Activated CD8-positive, alpha-beta memory T cell treated with anti-CD3 and anti-CD28 coated beads for 36 hours (primary cell): ENCODE measurements around the gene AGBL5. TPM values are rescaled to one million over a fixed set of nuclear protein-coding genes. Genes with fewer than 3 reads are reported as not detected.

Experiments
- CTCF ChIA-PET: fragments of 350-600 bp; sonication (Branson Sonifier 250); formaldehyde crosslinking; loops from one replicate; lab custom pipeline; 2021; ENCODE audit warnings: antibody characterized with exemption; lab: Charles Lee
- POLR2A ChIA-PET: fragments of 350-600 bp; sonication (Branson Sonifier 250); formaldehyde crosslinking; loops from one replicate; lab custom pipeline; 2021; ENCODE audit warnings: antibody characterized with exemption; lab: Charles Lee
- total RNA-seq, 2 experiments: library from RNA; stranded (reverse); gene quantifications; one replicate each; pipeline ENCODE4 v1.2.3, GENCODE V29; 2021

AGBL5 gene
- total RNA-seq, 2 experiments from 2014 or later, result 15.1 to 15.8 TPM

- CTCF ChIA-PET, result interaction anchor here (0.8 to 2.9 kb wide), 5 partner anchors 11 to 63 kb away, joined by 3 to 17 read pairs (median 3); partner anchors contain the start of genes AGBL5 and PREB
Measured at GRCh38 chr2:27070653-27071276, 19.3 kb downstream of the AGBL5 start.

GRCh38 chr2:27071277-27071989, 20.0 kb downstream of the AGBL5 start, which contains the start of gene OST4:
OST4 (minus strand) TSS chr2:27071654.
- CTCF ChIA-PET, result interaction anchor here (0.6 to 2.9 kb wide), 6 partner anchors 10 to 65 kb away, joined by 3 to 17 read pairs (median 4); partner anchors contain the start of genes AGBL5 and PREB
- POLR2A ChIA-PET, result interaction anchor here (0.5 to 1.5 kb wide), 13 partner anchors 10 to 236 kb away, joined by 3 to 8 read pairs (median 5); partner anchors contain the start of genes AGBL5, ATRAID, KHK and SLC5A6

More at GRCh38 chr2:27070653-27071276, 19.3 kb downstream of the AGBL5 start:
- POLR2A ChIA-PET, result interaction anchor here (0.5 to 1.5 kb wide), 10 partner anchors 12 to 236 kb away, joined by 3 to 8 read pairs (median 4); partner anchors contain the start of genes AGBL5, ATRAID, KHK and SLC5A6

GRCh38 chr2:27071990-27072830, 20.7 kb downstream of the AGBL5 start:
- ChIA-PET CTCF (interaction anchor here (0.6 to 3.4 kb wide), 7 partner anchors 9 to 64 kb away, joined by 3 to 17 read pairs (median 5); partner anchors contain the start of genes AGBL5 and PREB), POLR2A (interaction anchor here (0.5 to 1.5 kb wide), 10 partner anchors 8 to 179 kb away, joined by 3 to 8 read pairs (median 4); partner anchors contain the start of genes AGBL5, ATRAID, KHK and SLC5A6)

GRCh38 chr2:27072920-27073319, 21.5 kb downstream of the AGBL5 start:
- ChIA-PET POLR2A (interaction anchor here (0.6 to 0.7 kb wide), 4 partner anchors 8 to 22 kb away, joined by 3 to 4 read pairs (median 3); partner anchors contain the start of gene AGBL5), CTCF (interaction anchor here (1.1 to 3.4 kb wide), 3 partner anchors 8 to 22 kb away, joined by 8 to 17 read pairs (median 11); partner anchors contain the start of gene AGBL5)

GRCh38 chr2:27073782-27074181, 22.3 kb downstream of the AGBL5 start:
- CTCF ChIA-PET, result interaction anchor here (0.7 to 3.4 kb wide), 3 partner anchors 11 to 270 kb away, joined by 3 to 11 read pairs (median 4); partner anchors contain the start of gene KHK
- POLR2A ChIA-PET, result interaction anchor here (0.6 to 0.7 kb wide), 2 partner anchors 9 to 23 kb away, joined by 4 to 6 read pairs; no protein-coding TSS in a partner anchor

GRCh38 chr2:27074738-27075565, 23.5 kb downstream of the AGBL5 start:
- CTCF ChIA-PET, result interaction anchor here (3.4 kb wide), 1 partner anchor 10 kb away, joined by 11 read pairs; no protein-coding TSS in a partner anchor
- POLR2A ChIA-PET, result interaction anchor here (0.7 kb wide), 1 partner anchor 24 kb away, joined by 3 read pairs; no protein-coding TSS in a partner anchor

- POLR2A ChIA-PET, result interaction anchor here (0.7 kb wide), 1 partner anchor 25 kb away, joined by 3 read pairs; no protein-coding TSS in a partner anchor
Measured at GRCh38 chr2:27075566-27075871, 24.1 kb downstream of the AGBL5 start.

GRCh38 chr2:27076323-27076722, 24.9 kb downstream of the AGBL5 start:
- ChIA-PET CTCF (interaction anchor here (0.6 kb wide), 1 partner anchor 95 kb away, joined by 5 read pairs; no protein-coding TSS in a partner anchor), POLR2A (no interaction called here)

More at GRCh38 chr2:27075566-27075871, 24.1 kb downstream of the AGBL5 start:
- CTCF ChIA-PET, result interaction anchor here (3.4 kb wide), 1 partner anchor 9 kb away, joined by 11 read pairs; no protein-coding TSS in a partner anchor

- POLR2A ChIA-PET, result no interaction called here
- CTCF ChIA-PET, result interaction anchor here (1.1 kb wide), 1 partner anchor 26 kb away, joined by 3 read pairs; the partner anchor contains the start of gene AGBL5
Measured at GRCh38 chr2:27077231-27077630, 25.8 kb downstream of the AGBL5 start.

GRCh38 chr2:27078267-27079194, 27.1 kb downstream of the AGBL5 start, which contains the start of gene EMILIN1:
EMILIN1 (plus strand) TSS chr2:27078615; CDS start chr2:27079066, 451 bp downstream.
- POLR2A ChIA-PET, result no interaction called here
- CTCF ChIA-PET, result interaction anchor here (0.7 kb wide), 1 partner anchor 46 kb away, joined by 3 read pairs; no protein-coding TSS in a partner anchor

GRCh38 chr2:27079233-27080139, 28.0 kb downstream of the AGBL5 start:
- ChIA-PET POLR2A (no interaction called here), CTCF (interaction anchor here (1.7 kb wide), 1 partner anchor 7 kb away, joined by 8 read pairs; no protein-coding TSS in a partner anchor)

GRCh38 chr2:27080140-27080469, 28.6 kb downstream of the AGBL5 start:
- POLR2A ChIA-PET, result no interaction called here
- CTCF ChIA-PET, result interaction anchor here (1.7 kb wide), 1 partner anchor 7 kb away, joined by 8 read pairs; no protein-coding TSS in a partner anchor

- ChIA-PET POLR2A (interaction anchor here (1.0 to 1.3 kb wide), 3 partner anchors 8 to 48 kb away, joined by 3 to 8 read pairs (median 4); partner anchors contain the start of genes OST4 and TMEM214), CTCF (interaction anchor here (0.6 to 1.7 kb wide), 3 partner anchors 8 to 239 kb away, joined by 3 to 8 read pairs (median 4); no protein-coding TSS in a partner anchor)
Measured at GRCh38 chr2:27080603-27080936, 29.1 kb downstream of the AGBL5 start.

- ChIA-PET POLR2A (interaction anchor here (0.5 to 1.3 kb wide), 4 partner anchors 9 to 37 kb away, joined by 4 to 10 read pairs (median 4); partner anchors contain the start of gene OST4), CTCF (interaction anchor here (0.6 to 1.9 kb wide), 5 partner anchors 11 to 130 kb away, joined by 3 to 5 read pairs (median 4); partner anchors contain the start of genes AGBL5, OST4 and SLC5A6)
Measured at GRCh38 chr2:27081984-27082772, 30.7 kb downstream of the AGBL5 start.
